SK-N-DZ (cell line): ENCODE results near the gene RPS6KB2.
"Not testable (repeated sequence)": the region's sequence is repeated elsewhere in the genome, so short reads cannot be mapped to it uniquely, and the experiment has no call there.

ENCODE experiments used
- DNase-seq: peaks from one replicate; pipeline ENCODE4 v3.0.0-alpha.2; 2015; ENCODE audit warnings: low spot score

RPS6KB2 gene

DNA sequence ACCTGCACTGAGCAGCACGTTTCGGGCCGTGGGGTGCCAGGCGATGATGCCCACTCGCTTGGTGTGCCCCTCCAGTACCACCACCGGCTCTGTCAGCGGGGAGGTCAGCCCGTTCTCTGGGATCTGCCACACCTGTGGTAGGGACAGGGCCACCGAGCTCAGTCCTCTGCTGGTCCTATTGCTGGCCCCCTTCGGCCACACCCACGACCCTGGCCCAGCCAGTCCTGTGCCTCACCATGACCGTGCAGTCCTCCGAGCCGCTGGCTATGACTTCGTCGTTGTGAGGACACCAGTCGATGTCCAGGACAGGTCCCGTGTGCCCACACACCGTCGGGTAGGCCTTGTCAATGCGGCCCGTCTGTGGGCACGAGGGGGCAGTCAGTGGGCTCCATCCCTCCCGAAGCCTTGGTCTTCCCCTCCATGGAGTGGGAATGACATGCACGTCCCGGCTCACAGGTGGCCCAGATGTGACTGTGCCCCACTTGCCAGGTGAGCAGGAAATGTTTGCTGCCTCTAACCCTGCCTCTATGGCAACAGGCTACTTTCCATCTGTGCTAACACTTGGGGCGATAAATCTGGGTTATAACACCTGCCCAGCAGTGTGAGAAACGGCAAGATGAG, 13.5 kb downstream of the RPS6KB2 start:
- DNase-seq: no peak

DNA sequence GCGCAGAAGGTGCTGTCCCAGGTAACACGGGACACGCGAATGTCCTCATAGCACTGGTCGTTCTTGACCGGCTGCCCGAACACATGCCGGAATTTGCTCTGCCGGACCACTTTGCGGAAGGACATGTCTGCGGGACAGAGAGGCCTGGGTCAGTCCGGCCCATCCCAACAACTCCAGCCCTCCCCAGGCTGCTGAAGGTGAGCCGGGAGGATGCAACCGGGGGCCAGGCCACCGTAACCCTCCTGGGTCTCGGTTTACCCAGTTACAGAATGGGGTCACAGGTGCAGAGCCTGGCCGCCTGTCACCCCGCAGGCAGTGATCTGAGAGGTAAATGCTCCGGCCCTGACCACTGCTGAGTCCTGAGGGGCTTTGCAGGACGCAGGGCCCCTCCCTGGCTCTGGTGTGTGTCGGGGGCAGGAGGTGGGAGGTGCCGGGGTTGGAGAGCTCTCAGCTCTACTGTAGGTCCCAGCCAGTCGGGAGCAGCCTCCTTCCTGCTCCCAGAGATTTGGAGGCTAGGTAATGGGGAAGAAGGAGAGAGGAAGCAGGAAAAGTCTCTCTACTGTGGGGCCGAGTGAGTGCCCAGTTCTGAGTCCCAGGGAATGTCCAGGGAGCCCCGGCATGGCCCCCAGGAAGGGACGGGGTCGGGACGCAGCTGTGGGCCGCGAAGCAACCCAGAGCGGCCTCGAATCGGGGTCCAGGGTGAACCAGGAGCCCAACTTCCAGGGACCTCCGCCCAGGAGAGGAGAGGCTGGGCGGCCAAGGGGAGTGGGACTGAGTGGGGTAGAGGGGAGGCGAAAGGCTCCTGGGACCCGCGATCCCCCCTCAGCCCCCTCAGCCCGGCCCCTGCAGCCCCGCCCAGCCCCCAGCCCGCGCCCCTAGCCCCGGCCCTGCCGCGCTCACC, 14.5 kb downstream of the RPS6KB2 start:
- DNase-seq: no peak

DNA sequence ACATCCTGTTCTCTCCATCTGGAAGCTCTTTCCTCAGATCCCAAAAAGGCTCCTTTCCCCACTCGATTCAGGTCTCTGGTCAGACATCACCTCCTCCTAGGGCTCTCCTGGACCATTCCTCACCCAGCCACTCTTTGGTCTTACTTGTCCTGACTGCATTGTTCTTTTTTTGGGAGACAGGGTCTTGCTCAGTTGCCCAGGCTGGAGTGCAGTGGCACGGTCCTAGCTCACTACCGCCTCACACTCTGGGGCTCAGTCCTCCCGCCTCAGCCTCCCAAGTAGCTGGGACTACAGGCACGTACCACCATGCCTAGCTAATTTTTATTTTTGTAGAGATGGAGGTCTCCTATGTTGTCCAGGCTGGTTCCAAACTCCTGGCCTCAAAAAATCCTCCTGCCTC, 17.2 kb downstream of the RPS6KB2 start:
- DNase-seq: no peak

DNA sequence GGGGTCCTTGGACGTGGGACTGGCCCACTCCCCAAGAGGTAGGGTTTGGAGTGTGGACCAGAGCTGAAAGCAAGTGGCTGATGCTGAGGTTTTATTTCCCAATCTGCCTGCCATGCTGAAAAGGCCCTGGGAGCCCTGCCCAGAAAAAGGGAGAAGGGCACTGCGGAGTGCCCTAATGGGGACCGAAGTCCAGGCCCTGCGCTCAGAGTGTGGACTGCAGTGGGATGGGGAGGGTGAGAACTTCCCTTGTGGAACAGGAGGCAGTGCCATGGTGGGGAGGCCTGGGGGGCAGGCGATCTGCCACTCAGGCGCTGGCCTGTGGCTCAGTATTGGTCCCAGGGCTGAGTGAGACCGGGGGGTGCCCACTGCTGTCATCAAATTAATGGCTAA, 19.9 kb downstream of the RPS6KB2 start:
- no peak for DNase-seq

DNA sequence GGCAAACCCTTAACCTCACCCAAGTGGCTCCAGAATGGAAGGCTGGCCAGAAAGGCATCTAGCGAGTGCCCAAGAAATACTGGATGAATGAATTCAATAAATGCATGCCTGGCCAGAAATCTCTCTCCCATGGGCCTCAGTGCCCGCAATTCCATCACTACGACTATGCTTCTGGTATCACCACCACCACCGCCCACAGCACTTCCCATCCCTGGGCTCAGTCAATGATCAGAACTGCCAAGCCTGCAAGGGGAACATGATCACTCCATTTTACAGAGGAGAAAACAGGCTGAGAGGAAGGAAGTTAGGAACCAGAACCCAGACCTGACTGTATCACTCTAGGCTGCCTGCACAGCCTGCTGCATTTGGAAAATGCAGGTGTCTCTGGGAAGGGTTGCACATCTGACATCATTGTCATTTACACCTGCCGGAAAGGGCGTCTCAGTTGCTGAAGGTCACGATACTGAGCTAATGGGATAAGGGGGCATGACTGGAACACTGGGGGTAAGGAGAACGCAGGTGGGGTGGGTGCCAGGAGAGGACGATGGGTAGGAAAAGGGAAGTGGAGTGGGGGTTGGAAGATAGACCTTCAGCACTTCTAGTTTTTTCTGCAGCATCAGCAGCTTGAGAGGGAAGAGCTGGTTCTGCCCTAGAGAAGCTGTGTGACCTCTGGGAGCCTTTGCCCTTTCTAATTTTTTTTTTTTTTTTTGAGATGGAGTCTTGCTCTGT, 21.0 kb downstream of the RPS6KB2 start:
- no peak for DNase-seq

DNA sequence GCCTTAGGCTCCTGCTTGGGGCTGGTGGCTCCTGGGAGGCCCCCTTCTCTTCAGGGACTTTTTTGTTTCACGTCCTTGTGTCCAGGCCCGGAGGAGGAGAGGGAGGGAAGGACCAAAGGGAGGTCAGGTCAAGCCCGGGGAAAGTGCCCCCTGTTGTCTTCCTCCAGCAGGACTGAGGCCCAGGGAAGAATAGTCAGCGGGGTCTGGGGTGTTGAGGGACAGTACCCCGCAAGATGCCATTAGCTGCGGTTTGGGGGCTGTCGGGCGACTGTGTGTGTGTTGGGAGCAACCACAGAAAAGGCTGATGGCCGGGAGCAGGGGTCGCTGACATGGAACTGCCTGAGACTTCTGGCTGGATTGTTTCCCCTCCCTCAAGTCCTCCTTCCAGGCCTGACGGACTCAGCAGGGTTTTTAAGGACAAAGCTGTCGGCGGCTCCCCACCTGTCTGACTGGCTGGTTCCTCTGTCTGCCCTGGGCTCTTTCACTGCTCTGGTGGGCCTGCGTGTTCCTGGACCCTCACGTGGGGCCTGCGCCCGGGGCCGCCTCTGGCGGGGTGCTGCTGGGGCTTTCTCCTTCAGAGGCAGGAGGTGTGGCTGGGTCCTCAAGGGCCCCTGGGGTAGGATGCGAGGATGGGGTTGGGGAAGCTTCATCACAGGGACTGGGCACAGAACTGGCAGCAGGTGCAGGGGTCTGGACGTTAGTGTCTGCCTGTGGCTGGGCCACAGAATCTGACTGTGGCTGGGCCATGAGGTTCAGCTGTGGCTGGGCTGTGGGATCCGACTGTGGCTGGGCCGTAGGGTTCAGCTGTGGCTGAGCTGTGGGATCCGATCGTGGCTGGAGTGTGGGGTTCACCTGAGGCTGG, 22.7 kb downstream of the RPS6KB2 start:
- DNase-seq: no peak

DNA sequence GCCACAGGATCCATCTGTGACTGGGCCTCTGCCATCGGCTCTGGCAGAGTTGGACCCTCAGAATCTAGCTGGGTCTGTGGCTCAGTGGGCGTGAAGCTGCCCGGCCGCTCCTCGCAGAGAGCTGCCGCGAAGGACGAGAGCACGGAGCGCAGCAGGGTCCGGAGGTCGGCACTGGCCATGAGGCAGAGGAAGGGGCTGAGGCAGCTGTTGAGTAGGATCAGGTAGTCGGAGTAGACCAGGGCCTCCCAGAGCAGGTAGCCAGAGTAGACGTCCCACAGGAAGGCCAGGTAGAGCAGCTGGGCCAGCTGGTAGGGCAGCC, 23.3 kb downstream of the RPS6KB2 start:
- no peak for DNase-seq

DNA sequence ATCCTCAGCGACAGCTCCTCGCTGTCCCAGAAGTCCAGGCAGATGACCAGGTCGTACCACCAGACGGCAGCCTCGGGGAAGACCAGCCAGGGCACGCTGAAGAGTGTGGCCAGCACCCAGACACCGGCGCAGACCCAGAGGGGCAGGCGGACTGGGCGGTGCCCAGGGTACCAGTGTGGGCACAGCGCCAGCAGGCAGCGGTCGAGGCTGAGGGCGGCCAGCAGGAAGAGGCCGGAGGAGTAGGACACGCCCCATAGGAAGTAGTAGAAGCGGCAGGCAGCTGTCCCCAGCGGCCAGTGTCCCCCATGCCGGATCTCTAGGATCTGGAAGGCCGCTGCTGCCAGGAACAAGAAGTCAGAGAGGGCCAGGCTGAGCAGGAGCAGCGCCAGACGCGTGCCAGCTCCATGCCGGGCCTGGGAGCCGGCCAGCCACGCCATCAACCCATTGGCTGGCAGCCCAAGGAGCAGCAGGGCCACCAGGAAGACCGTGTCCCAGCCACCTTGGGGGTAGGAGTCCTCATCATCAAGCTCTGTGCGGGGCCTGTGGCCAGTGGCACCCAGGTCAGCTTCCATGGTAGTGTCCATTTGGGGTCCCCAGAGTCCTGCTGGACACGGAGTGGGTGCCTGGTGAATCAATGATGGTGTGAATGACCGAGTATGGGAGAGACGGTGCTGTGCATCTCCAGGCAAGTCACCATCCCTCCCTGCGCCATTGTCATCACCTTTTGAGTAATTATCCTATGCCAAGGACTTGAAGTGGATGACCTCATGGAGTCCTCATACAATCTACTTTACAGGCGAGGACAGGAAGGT, 24.1 kb downstream of the RPS6KB2 start, which contains the start of gene GPR152:
Gene GPR152, minus strand, starts transcription at position 589 of the 812 bp plus-strand sequence. Its CDS starts 5 bp downstream, at position 584.
- DNase-seq: no peak

DNA sequence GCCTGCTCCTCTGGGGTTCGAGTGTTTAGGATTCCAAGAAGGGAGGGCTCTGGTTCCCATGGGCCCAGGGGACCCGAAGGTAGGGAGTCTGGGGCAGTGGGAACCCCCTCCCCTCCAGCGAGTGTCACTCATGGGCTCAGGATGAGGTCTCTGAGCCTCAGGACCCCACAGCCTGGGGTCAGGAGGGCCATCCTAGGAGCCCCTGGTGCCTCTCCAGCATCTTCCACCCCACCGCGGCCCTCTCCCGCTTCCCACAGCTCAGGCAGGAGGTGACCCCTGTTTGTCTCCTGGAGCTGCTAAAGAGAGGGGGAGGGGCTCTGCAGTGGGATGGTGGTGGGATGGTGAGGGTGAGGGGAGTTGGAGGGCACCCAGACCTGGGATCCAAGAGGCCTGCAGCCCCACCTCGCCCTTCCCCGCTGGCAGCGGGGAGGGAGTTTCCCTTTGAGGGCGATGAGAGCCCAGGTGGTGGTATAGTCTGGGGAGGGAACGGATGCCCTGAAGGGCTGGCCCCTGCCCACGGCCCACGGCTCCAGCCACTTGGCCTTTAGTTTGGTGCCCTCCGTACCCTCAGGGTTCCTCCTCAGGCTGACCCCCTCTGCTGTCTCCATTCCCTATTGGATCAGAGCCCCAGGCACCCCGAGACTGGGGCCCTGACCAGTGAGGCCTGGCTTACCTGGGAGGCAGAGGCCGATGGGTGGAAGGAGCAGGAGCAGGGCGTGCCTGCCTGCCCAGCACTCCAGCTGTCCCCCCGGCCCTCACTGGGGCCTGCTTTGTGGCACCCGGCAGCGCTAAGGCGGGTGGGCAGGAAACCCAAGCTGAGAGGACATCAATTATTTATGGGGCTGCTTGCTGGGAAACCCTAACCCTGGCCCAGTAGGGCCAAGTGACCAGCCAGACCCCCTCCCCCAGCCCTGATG, 25.8 kb downstream of the RPS6KB2 start:
- DNase-seq: no peak

DNA sequence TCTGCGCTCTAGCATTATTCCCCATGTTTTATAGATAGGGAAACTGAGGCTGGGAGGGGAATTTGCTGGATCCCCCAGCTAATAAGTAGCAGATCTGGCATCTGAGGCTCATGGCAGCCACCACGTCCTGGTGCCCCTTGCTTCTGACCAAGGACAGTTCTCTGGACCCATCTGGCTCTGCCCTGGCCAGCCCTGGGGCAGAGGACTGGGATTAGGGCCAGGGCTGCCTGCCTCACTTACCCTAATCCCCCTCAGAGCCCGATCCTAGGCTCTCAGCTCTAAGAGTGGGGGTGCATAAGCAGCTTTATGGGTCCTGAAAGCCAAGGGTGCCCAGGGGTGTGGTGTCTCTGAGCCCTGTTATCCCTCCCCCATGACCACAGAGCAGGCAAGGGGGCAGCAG, 26.8 kb downstream of the RPS6KB2 start, which contains the start of gene CABP4:
Gene CABP4, plus strand, starts transcription at position 301 of the 400 bp plus-strand sequence. Its CDS starts 70 bp downstream, at position 371.
- DNase-seq: no peak

DNA sequence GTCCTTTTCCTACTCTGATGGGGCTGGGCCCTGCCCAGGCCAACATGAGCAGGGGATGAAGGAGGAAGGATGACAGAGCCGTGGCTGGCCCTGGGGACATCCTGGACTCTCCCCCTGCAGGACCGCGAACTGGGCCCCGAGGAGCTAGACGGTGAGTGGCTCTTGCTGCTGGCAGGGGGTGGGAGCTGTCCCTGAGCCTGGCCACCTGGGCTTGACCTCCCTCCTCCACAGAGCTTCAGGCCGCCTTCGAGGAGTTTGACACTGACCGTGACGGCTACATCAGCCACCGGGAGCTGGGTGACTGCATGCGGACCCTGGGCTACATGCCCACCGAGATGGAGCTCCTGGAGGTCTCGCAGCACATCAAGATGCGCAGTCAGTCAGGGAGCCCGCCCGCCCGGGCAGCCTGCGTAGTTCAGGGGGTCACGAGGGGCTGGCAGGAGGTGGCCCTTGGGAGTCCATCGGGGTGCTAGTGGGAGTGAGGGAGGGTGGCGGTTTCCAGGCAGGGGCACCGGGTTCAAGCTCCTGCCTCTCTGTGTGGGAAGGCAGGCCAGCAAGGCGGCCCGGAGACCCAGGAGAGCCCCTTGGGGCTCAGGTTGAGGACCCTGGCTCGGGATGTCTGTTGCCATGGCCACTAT, 27.9 kb downstream of the RPS6KB2 start:
- DNase-seq: no peak

DNA sequence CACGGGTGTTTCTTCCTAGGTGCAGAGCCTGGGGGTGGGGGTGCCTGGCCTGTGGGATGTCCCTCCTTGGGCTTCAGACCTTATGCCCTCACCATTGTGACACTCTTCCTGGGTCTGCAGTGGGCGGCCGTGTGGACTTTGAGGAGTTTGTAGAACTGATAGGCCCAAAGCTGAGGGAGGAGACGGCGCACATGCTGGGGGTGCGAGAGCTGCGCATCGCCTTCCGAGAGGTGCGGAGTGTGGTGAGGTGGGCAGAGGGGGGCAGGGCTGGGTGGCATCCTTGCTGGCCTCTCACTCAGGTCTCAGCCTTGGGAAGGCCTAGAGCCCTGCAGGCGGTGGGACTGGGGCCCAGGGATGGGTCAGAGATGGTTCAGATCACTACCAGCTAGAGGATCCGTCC, 29.2 kb downstream of the RPS6KB2 start:
- no peak for DNase-seq

DNA sequence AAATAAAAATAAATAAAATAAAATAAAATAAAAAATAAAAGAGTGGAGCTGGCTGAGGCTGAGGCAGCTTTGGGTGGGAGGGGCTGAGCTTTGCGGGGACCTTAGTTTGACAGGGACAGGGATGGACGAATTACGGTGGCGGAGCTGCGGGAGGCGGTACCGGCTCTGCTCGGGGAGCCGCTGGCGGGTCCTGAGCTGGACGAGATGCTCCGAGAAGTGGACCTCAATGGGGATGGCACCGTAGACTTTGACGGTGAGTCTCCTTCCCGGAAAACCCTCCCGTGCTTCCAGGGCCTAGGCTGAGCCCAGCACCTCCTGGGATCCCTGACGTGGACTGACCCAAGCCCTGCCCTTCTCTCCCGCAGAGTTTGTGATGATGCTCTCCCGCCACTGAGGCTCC, 30.0 kb downstream of the RPS6KB2 start:
- no peak for DNase-seq

DNA sequence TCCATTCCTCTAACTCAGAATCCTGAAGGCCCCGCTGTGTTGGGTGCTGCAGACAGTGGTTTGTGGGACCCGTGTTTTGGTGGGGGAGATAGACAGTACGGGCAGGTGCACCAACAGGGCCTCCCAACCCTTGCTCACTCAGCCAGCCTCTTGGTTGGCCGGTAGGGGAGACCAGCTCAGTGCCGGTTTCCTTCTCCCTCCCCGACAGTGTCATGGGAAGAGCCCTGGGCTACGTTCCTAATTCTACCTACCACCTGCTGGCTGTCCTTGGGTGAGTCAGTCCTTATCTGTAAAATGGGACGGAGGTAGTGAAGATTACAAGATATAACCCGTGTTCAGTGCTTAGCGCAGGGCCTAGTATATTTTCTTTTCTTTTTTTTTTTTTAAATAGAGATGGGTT, 34.9 kb downstream of the RPS6KB2 start:
- DNase-seq: no peak

DNA sequence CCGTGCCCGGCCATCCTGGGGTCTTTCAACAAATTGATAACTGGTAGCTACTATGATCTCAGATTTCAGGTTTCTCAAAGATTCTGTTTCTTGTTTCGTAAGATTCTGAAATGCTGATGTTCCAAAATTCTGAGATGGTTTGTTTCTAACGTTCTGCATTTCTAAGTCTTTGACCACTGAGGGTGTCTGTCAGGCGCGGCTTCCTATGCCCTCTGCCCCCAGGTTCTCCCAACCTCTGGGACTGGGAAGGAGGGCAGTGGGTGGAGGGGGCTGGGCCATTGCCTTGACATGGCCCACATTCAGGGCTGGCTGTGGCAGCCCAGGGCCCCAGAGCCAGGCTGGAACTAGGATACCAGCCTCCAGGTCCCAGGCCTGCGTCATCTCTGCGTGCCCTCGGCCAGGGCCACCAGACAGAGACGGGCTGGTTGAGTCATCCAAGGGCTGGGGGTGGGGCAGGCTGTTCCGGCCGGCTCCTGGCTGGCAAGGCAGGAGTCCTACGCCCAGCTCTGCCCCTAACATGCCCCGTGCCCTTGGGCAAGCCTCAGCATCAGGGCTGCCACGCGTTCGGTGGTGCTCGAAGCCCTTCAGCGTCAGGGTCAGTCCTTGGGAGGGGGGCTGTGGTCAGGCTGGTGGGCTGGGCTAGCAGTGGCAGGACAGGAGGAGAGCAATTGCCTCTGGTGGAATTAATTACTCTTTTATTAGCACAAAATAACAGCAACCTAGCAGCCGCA, 35.6 kb downstream of the RPS6KB2 start:
- DNase-seq: no peak

DNA sequence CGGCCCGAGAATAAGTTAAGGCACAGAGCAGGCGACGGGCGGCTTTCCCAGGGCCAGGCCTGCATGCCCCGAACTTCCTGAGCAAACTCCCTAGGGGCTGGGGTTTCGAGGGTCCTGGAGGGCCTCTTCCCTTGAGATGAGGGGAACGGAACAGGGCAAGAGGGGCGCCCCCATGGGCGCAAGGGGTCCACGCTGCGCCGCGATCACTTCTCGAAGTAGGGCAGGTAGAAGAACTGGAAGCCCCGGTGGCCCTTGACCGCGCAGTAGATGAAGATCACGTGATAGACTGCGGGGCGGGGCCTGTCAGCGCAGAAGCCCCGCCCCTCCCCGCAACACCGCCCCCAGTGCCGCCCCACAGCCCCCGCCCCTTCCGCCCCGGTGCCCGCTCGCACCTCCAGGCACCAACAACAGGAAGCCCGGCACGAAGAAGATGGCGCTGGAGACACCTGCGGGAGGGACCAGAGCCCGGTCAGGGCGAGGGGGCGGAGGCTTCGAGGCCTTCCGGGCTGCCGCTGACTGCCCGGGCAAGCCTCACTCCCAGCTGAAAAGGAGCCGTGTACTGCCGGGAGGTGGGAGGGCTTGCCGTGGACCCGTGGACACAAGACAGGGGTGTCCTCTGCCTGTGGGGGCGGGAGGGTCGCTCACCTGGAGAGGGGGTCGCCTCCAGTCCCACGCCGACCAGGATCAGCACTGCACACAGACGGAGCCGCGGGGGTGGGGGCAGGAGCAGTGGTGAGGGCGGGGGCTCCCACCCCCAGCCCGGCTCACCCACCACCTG, 36.3 kb downstream of the RPS6KB2 start:
- peak; percentile 67 for DNase-seq

DNA sequence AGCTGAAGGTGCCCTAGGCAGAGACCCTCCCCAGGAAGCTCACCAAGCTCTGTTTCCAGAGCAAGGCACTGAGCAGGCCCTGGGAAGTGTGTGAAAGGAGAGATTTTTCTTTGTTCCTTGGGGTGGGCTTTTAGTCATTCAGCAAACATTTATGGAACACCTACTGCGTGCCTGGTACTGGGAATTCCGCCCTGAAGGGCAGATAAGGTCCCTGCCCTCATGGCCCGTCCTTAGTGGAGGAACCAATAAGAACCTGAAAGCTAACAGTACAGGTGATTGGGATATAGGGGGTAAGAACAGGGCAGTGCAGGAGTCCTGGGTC, 36.9 kb downstream of the RPS6KB2 start:
- DNase-seq: no peak

DNA sequence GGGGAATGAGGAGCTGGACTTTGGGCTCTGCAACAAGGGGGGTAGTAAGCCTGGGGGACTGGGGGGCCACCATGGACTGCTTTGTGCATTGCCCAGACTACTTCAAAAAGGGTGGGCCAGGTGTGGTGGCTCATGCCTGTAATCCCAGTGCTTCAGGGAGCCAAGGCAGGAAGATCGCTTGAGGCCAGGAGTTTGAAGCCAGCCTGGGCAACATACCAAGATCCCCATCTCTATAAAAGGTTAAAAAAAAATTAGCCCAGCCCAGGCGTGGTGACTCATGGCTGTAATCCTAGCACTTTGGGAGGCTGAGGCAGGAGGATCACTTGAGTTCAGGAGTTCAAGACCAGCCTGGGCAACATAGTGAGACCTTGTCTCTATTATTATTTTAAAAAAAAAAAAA, 37.2 kb downstream of the RPS6KB2 start:
- DNase-seq: not testable (repeated sequence)
